Measurements from ENCODE around the gene NTM. TPM values are rescaled to one million over a fixed set of nuclear protein-coding genes. Genes with fewer than 3 reads are reported as not detected.

The NTM gene
- total and polyA plus RNA-seq, 2 donors from 2014 or later: 0.92 to 10.3 TPM

GRCh38 chr11:132131961-132132360, 761.5 kb downstream of the NTM start:
- Histone ChIP-seq H3K9ac (ENCODE audit: low read length in 3 of 3) (no peak overlapping the region), H3K4me1 (ENCODE audit: control insufficient read depth in 2 of 3, insufficient read depth in 2 of 3, low read depth in 1 of 3, low read length in 3 of 3) (peaks cover 0 to 6% (median under 1%) of the 10 kb centered on the region in 3 donors), H3K27ac (ENCODE audit: low read depth in 2 of 2, low read length in 2 of 2) (no peak overlapping the region), H3K27me3 (ENCODE audit: control insufficient read depth, insufficient read depth, low read length) (no peaks in the 10 kb centered on the region), H3K9me3 (ENCODE audit: control insufficient read depth in 2 of 3, insufficient read depth in 1 of 3, low read length in 3 of 3) (no peaks in the 10 kb centered on the region), H3K36me3 (ENCODE audit: control insufficient read depth in 2 of 3, insufficient read depth in 3 of 3, low read length in 3 of 3) (no peaks in the 10 kb centered on the region), H3K4me3 (ENCODE audit: low read length in 3 of 3) (no peak overlapping the region)
- intact Hi-C loops (cut with DNase I): no loop called here
- FAIRE-seq: no peak
- TF ChIP-seq CTCF (IDR thresholded peaks at IDR 0.05; ENCODE audit: borderline replicate concordance, extremely low read depth, insufficient read depth): no peak
- DNase-seq: peak in 2 of 5 donors; percentile 52 to 55

- intact Hi-C loops (cut with DNase I): no loop called here
These were observed 763.9 kb downstream of the NTM start for GRCh38 chr11:132134322-132134721.

GRCh38 chr11:132137289-132137980, 767.0 kb downstream of the NTM start:
- Histone ChIP-seq H3K9ac (ENCODE audit: low read length in 3 of 3) (no peak overlapping the region), H3K27ac (ENCODE audit: low read depth in 2 of 2, low read length in 2 of 2) (no peak overlapping the region), H3K9me3 (ENCODE audit: control insufficient read depth in 2 of 3, insufficient read depth in 1 of 3, low read length in 3 of 3) (no peaks in the 10 kb centered on the region), H3K4me1 (ENCODE audit: control insufficient read depth in 2 of 3, insufficient read depth in 2 of 3, low read depth in 1 of 3, low read length in 3 of 3) (no peaks in the 10 kb centered on the region), H3K36me3 (ENCODE audit: control insufficient read depth in 2 of 3, insufficient read depth in 3 of 3, low read length in 3 of 3) (no peaks in the 10 kb centered on the region), H3K4me3 (ENCODE audit: low read length in 3 of 3) (no peak overlapping the region), H3K27me3 (ENCODE audit: control insufficient read depth, insufficient read depth, low read length) (no peaks in the 10 kb centered on the region)
- intact Hi-C loops (cut with DNase I): no loop called here
- no peak for TF ChIP-seq CTCF (IDR thresholded peaks at IDR 0.05; ENCODE audit: borderline replicate concordance, extremely low read depth, insufficient read depth)
- DNase-seq (no peak), FAIRE-seq (no peak)

More at GRCh38 chr11:132134322-132134721, 763.9 kb downstream of the NTM start:
- TF ChIP-seq CTCF (IDR thresholded peaks at IDR 0.05; ENCODE audit: borderline replicate concordance, extremely low read depth, insufficient read depth): no peak
- Histone ChIP-seq H3K9ac (ENCODE audit: low read length in 3 of 3) (no peak overlapping the region), H3K27ac (ENCODE audit: low read depth in 2 of 2, low read length in 2 of 2) (no peak overlapping the region), H3K4me1 (ENCODE audit: control insufficient read depth in 2 of 3, insufficient read depth in 2 of 3, low read depth in 1 of 3, low read length in 3 of 3) (no peaks in the 10 kb centered on the region), H3K4me3 (ENCODE audit: low read length in 3 of 3) (no peak overlapping the region), H3K36me3 (ENCODE audit: control insufficient read depth in 2 of 3, insufficient read depth in 3 of 3, low read length in 3 of 3) (no peaks in the 10 kb centered on the region), H3K9me3 (ENCODE audit: control insufficient read depth in 2 of 3, insufficient read depth in 1 of 3, low read length in 3 of 3) (no peaks in the 10 kb centered on the region), H3K27me3 (ENCODE audit: control insufficient read depth, insufficient read depth, low read length) (no peaks in the 10 kb centered on the region)
- DNase-seq (no peak), FAIRE-seq (no peak)

GRCh38 chr11:132137981-132138313, 767.5 kb downstream of the NTM start:
- Histone ChIP-seq H3K27ac (ENCODE audit: low read depth in 2 of 2, low read length in 2 of 2) (no peak overlapping the region), H3K36me3 (ENCODE audit: control insufficient read depth in 2 of 3, insufficient read depth in 3 of 3, low read length in 3 of 3) (no peaks in the 10 kb centered on the region), H3K9me3 (ENCODE audit: control insufficient read depth in 2 of 3, insufficient read depth in 1 of 3, low read length in 3 of 3) (no peaks in the 10 kb centered on the region), H3K4me1 (ENCODE audit: control insufficient read depth in 2 of 3, insufficient read depth in 2 of 3, low read depth in 1 of 3, low read length in 3 of 3) (no peaks in the 10 kb centered on the region), H3K27me3 (ENCODE audit: control insufficient read depth, insufficient read depth, low read length) (no peaks in the 10 kb centered on the region), H3K9ac (ENCODE audit: low read length in 3 of 3) (no peak overlapping the region), H3K4me3 (ENCODE audit: low read length in 3 of 3) (no peak overlapping the region)
- DNase-seq: no peak
- no peak for TF ChIP-seq CTCF (IDR thresholded peaks at IDR 0.05; ENCODE audit: borderline replicate concordance, extremely low read depth, insufficient read depth)
- intact Hi-C loops (cut with DNase I): no loop called here
- no peak for FAIRE-seq
